Measurements from ENCODE around the gene CLSTN2.

DNA sequence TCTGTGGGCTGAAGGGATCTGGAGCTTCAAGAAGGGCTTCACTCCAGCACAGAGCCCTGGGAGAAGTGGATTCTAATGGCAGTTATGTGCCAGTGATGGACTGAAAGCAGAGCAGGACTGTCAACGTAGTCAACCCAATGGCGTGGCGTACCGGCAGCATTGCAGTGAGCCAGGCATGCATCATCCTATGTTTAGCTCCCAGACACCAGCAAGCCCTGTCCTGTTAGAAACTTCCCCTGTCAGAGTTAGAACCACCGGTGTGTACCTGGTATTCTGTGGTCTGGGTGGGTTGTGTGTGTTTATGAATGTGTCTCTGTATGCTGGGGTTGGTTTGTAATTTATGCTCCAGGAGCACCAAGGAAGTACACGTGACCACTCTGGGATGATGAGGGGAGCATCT, 86.3 kb downstream of the CLSTN2 start:
- TF ChIP-seq CTCF (conservative IDR thresholded peaks at IDR 0.05) (no peak), EZH2 (IDR thresholded peaks at IDR 0.05; ENCODE audit: low read depth) (no peak)

Data from PC-9 (cell line).